ENCODE data around the gene LHFPL3.

LHFPL3 gene

GRCh38 chr7:104487642-104488041 lies 159.2 kb downstream of the LHFPL3 start:
- no peaks in the 10 kb centered on the region for H3K9me3 ChIP-seq (ENCODE audit: control insufficient read depth, insufficient read depth, low read length)
- TF ChIP-seq CTCF (IDR thresholded peaks at IDR 0.05; ENCODE audit: low read depth, low read length, poor library complexity, severe bottlenecking) (no peak), EZH2phosphoT487 (IDR thresholded peaks at IDR 0.05; ENCODE audit: borderline replicate concordance, low read length) (no peak)
- H3F3A ChIP-seq (ENCODE audit: control insufficient read depth, insufficient read depth) = no peaks in the 10 kb centered on the region
- no peaks in the 10 kb centered on the region for H3K4me1 ChIP-seq (ENCODE audit: control insufficient read depth, low read length)
- no peaks in the 10 kb centered on the region for H3K9me2 ChIP-seq (replicated peaks; ENCODE audit: control insufficient read depth, low read length)
- no peaks in the 10 kb centered on the region for H3K36me3 ChIP-seq (ENCODE audit: control insufficient read depth, low read length)
- H3K4me3 ChIP-seq (ENCODE audit: low read length) = no peak overlapping the region
- H3K27me3 ChIP-seq (ENCODE audit: control insufficient read depth, low read length) = no peaks in the 10 kb centered on the region
- no peak overlapping the region for H3K27ac ChIP-seq (ENCODE audit: low read depth, low read length)
- H3K79me2 ChIP-seq (ENCODE audit: control insufficient read depth, low read length) = no peaks in the 10 kb centered on the region
- no peak overlapping the region for H3K4me2 ChIP-seq (ENCODE audit: low read length)
- H4K20me1 ChIP-seq (ENCODE audit: control insufficient read depth, insufficient read depth, low read depth, low read length) = no peaks in the 10 kb centered on the region

DNA sequence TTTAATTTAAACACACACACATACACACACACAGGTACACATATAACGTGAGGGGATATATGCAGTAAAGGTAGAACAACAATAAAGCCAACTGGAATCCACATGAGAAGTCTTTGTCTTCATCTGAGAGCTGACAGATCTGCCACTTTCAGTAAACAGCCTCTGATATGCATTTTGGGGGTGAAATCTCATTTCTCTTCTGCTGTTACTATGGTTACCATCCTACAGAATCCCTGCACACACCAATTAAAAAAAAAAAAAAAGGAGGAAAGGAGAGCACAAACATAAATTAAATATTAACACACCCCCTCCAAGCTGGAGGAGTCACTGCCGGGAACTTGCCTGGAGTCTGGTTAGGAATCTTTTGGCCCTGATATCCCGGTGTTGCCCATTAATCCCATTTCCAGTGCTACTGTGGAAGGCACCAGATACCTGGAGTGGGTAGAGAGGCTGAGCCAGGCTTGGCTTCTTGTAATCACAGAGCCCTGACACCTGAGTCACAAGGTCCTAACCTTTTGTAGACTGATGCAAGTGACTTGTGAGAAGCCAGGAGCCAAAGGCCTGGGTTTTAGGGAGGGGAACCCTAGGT lies 169.1 kb downstream of the LHFPL3 start:
- no peaks in the 10 kb centered on the region for H3K79me2 ChIP-seq (ENCODE audit: control insufficient read depth, low read length)
- H4K20me1 ChIP-seq (ENCODE audit: control insufficient read depth, insufficient read depth, low read depth, low read length) = no peaks in the 10 kb centered on the region
- no peak for TF ChIP-seq EZH2phosphoT487 (IDR thresholded peaks at IDR 0.05; ENCODE audit: borderline replicate concordance, low read length)
- TF ChIP-seq CTCF (IDR thresholded peaks at IDR 0.05; ENCODE audit: low read depth, low read length, poor library complexity, severe bottlenecking) = no peak
- no peaks in the 10 kb centered on the region for H3K36me3 ChIP-seq (ENCODE audit: control insufficient read depth, low read length)
- H3K4me1 ChIP-seq (ENCODE audit: control insufficient read depth, low read length) = no peaks in the 10 kb centered on the region
- H3K9me2 ChIP-seq (replicated peaks; ENCODE audit: control insufficient read depth, low read length) = no peaks in the 10 kb centered on the region
- H3K4me2 ChIP-seq (ENCODE audit: low read length) = no peak overlapping the region
- no peaks in the 10 kb centered on the region for H3F3A ChIP-seq (ENCODE audit: control insufficient read depth, insufficient read depth)
- H3K27ac ChIP-seq (ENCODE audit: low read depth, low read length) = no peak overlapping the region
- H3K4me3 ChIP-seq (ENCODE audit: low read length) = no peak overlapping the region
- no peaks in the 10 kb centered on the region for H3K27me3 ChIP-seq (ENCODE audit: control insufficient read depth, low read length)
- H3K9me3 ChIP-seq (ENCODE audit: control insufficient read depth, insufficient read depth, low read length) = no peaks in the 10 kb centered on the region

DNA sequence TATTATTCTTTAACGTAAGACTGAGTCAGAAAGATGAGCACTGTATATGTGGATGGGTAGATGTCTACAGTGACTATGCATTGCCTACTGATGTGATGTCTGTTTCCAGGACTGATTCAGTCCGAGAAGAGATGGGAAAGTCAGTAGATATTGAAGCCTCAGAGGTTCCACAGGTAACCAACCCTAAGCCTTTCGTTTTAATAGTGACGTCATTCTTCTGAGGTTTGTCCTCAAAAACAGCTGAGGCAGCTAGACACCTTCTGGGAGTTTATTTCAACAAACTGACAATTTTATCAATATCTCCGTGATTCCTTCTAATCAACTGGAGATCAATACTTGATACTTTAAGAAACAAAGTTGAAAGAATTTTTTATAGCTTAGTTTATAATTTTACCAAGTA lies 171.6 kb downstream of the LHFPL3 start:
- no peaks in the 10 kb centered on the region for H3F3A ChIP-seq (ENCODE audit: control insufficient read depth, insufficient read depth)
- H3K9me2 ChIP-seq (replicated peaks; ENCODE audit: control insufficient read depth, low read length) = no peaks in the 10 kb centered on the region
- no peaks in the 10 kb centered on the region for H4K20me1 ChIP-seq (ENCODE audit: control insufficient read depth, insufficient read depth, low read depth, low read length)
- H3K4me1 ChIP-seq (ENCODE audit: control insufficient read depth, low read length) = no peaks in the 10 kb centered on the region
- no peaks in the 10 kb centered on the region for H3K79me2 ChIP-seq (ENCODE audit: control insufficient read depth, low read length)
- no peak overlapping the region for H3K27ac ChIP-seq (ENCODE audit: low read depth, low read length)
- H3K27me3 ChIP-seq (ENCODE audit: control insufficient read depth, low read length) = no peaks in the 10 kb centered on the region
- H3K9me3 ChIP-seq (ENCODE audit: control insufficient read depth, insufficient read depth, low read length) = no peaks in the 10 kb centered on the region
- no peak overlapping the region for H3K4me2 ChIP-seq (ENCODE audit: low read length)
- H3K36me3 ChIP-seq (ENCODE audit: control insufficient read depth, low read length) = no peaks in the 10 kb centered on the region
- H3K4me3 ChIP-seq (ENCODE audit: low read length) = no peak overlapping the region
- TF ChIP-seq CTCF (IDR thresholded peaks at IDR 0.05; ENCODE audit: low read depth, low read length, poor library complexity, severe bottlenecking) (no peak), EZH2phosphoT487 (IDR thresholded peaks at IDR 0.05; ENCODE audit: borderline replicate concordance, low read length) (no peak)
